ENCODE results near the gene SH2D3A. TPM values are rescaled to one million over a fixed set of nuclear protein-coding genes. Genes with fewer than 3 reads are reported as not detected.
A peak's percentile ranks its signal among the peaks of the same experiment; 100 is the strongest.
"Not testable (repeated sequence)": the region's sequence is repeated elsewhere in the genome, so short reads cannot be mapped to it uniquely, and the experiment has no call there.

Gene SH2D3A
- total RNA-seq, 2 experiments from 2014 or later: 26.4 to 28.1 TPM

DNA sequence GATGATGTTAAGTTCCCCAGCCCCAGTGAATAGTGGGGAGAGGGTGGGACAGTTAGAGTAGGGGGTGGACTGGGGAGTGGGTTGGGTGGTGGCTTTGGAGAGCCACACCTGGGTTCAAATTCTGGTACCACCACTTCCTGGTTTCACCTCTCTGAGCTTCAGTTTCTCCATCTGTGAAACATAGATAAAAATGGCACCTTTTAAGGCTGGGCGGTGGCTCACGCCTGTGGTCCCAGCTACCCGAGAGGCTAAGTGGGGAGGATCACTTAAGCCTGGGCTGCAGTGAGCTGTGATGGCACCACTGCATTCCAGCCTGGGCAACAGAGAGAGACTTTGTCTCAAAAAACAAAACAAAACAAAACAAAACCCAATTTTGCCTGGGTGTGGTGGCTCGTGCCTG lies 11.2 kb upstream of the SH2D3A start:
- peaks cover 7% of the 10 kb centered on the region for H3K9me3 Mint-ChIP-seq
- DNase-seq: no peak
- H3K27me3 Mint-ChIP-seq: no peaks in the 10 kb centered on the region
- ChIA-PET POLR2A (interaction anchor here (0.7 kb wide), 1 partner anchor 13 kb away, joined by 4 read pairs; no protein-coding TSS in a partner anchor), CTCF (interaction anchor here (0.7 kb wide), 1 partner anchor 67 kb away, joined by 3 read pairs; no protein-coding TSS in a partner anchor)
- peak overlapping the region; percentile 80 for H3K27ac Mint-ChIP-seq
- H3K4me1 Mint-ChIP-seq: peaks cover 57% of the 10 kb centered on the region
- H3K4me3 Mint-ChIP-seq: no peak overlapping the region
- H3K36me3 Mint-ChIP-seq (ENCODE audit: low read depth): peaks cover 54% of the 10 kb centered on the region

DNA sequence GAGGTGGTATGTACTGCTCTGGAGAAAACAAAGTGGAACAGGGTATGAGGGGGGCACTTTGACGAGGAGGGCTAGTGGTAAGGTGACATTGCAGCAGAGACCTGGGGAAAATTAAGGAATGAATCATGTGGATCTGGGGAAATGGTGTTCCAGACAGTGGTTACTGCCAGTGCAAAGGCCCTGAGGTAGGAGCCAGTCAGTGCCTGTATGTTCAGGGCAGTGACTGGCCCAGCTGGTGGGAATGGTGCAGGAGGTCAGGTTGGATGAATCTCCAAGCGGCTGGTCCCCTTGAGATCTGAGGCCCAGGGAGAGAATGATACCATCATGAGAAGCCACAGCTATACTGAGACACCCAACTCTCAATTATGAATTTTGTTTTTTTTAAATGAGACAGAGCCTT lies 10.2 kb upstream of the SH2D3A start:
- ChIA-PET CTCF (no interaction called here), POLR2A (no interaction called here)
- Mint-ChIP-seq H3K27ac (peak overlapping the region; percentile 80), H3K36me3 (ENCODE audit: low read depth) (peaks cover 57% of the 10 kb centered on the region), H3K9me3 (peaks cover 7% of the 10 kb centered on the region), H3K4me1 (peaks cover 56% of the 10 kb centered on the region), H3K4me3 (no peak overlapping the region), H3K27me3 (no peaks in the 10 kb centered on the region)
- no peak for DNase-seq

DNA sequence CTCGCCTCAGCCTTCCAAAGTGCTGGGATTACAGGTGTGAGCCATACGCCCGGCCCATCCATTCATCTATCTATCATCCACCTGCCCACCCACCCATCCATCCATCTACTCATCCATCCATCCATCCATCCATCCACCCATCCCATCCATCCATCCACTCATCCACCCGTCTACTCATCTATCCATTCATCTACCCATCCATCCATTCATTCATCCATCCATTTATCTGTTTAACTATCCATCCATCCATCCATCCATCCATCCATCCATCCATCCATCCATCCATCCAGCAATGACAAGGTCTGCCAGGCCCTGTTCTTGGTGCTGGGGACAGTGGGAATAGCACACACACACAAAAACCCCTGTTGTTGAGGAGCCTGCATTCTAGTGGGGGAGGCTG lies 9.8 kb upstream of the SH2D3A start:
- POLR2A ChIA-PET: no interaction called here
- no peak for DNase-seq
- Mint-ChIP-seq H3K36me3 (ENCODE audit: low read depth) (peaks cover 57% of the 10 kb centered on the region), H3K9me3 (peaks cover 7% of the 10 kb centered on the region), H3K27ac (peak overlapping the region; percentile 80), H3K4me3 (no peak overlapping the region), H3K27me3 (no peaks in the 10 kb centered on the region), H3K4me1 (peaks cover 60% of the 10 kb centered on the region)
- CTCF ChIA-PET: no interaction called here

DNA sequence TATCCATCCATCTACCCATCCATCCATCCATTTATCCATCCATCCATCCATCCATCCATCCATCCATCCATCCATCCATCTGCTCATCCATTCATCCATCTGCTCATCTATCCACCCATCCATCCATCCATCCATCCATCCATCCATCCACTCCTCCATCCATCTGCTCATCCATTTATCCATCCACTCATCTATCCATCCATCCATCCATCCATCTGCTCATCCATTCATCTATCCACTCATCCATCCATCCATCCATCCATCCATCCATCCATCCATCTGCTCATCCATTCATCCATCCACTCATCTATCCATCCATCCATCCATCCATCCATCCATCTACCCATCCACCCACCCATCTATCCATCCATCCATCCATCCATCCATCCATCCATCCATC lies 8.8 kb upstream of the SH2D3A start:
- H3K4me3 Mint-ChIP-seq, CTCF ChIA-PET, H3K9me3 Mint-ChIP-seq, DNase-seq, H3K27me3 Mint-ChIP-seq: not testable (repeated sequence)
- Mint-ChIP-seq H3K27ac (peak overlapping the region; percentile 31), H3K36me3 (ENCODE audit: low read depth) (peaks cover 47% of the 10 kb centered on the region), H3K4me1 (peaks cover 60% of the 10 kb centered on the region)
- POLR2A ChIA-PET: interaction anchor here (1.0 to 4.3 kb wide), 2 partner anchors 21 to 25 kb away, joined by 4 to 77 read pairs; no protein-coding TSS in a partner anchor

DNA sequence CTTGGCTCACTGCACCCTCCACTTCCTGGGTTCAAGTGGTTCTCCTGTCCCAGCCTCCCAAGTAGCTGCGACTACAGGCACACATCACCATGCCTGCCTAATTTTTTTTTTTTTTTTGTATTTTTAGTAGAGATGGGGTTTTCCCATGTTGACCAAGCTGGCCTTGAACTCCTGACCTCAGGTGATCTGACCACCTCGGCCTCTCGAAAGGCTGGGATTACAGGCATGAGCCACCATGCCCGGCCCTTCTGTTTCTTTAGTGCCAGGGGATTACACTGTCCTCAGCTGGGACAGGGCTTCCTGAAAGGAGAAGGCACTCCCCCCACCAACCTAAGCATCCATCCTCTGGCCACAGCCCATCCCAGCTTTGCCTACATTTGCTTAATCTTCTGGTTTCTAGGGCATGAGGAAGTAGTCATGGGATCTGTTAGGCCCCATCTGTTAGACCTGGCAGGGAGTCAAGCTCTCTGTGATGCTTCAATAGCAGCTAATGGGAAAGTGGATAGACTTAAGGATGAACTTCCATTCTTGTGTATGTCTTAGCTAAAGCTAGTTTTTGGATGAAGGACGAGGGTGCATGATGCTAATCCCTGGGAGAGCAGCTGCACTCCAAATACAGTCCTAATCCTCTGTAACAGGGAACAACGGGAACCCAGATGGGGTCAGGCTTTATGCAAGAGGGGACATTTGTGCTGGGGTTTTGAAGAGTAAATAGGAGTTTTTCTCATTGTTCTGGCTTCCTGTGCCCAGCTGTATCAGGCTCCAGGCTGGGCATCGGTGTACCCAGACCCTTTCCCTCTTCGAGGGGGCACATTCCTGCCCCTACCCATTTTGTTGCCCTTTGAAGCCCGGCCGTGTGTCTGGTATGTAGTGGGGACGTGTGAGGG lies 7.8 kb upstream of the SH2D3A start:
- Mint-ChIP-seq H3K27ac (peak overlapping the region; percentile 32), H3K4me3 (peak overlapping the region; percentile 60), H3K9me3 (peaks cover 7% of the 10 kb centered on the region), H3K27me3 (no peaks in the 10 kb centered on the region), H3K4me1 (peaks cover 61% of the 10 kb centered on the region), H3K36me3 (ENCODE audit: low read depth) (peaks cover 42% of the 10 kb centered on the region)
- ChIA-PET POLR2A (interaction anchor here (0.8 to 4.3 kb wide), 3 partner anchors 8 to 26 kb away, joined by 3 to 77 read pairs (median 4); partner anchors contain the start of gene SH2D3A), CTCF (no interaction called here)
- DNase-seq: no peak

DNA sequence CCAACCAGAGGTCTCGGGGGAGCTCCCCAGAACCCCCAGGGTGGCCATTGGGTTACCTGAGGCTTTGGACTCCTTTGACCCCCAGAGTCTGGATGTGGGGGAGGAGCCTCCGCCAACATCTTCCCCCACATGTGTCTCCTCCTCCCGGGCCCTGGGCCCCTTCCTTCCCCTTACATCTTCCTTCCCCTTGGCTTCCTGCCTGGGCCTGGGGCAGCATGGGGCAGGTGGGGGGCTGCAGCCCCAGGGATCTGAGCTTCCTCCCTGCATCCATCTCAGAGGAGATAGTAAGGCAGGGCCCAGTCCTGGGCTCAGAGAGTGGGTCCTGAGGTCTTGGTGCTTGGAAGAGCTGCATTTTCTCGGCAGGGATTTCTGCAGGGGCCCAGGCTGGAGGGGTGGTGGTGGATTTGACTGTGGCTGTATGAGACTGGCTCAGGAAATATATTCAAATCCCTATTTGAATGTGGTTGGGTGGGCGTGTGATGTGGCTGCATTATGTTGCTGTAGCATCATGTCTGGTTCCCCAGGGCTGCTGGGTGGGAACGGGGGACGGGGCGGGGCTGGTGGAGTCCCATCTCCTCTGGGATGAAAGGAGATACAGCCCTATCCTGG lies 6.2 kb upstream of the SH2D3A start:
- peak; percentile 61 for DNase-seq
- H3K4me1 Mint-ChIP-seq: peaks cover 61% of the 10 kb centered on the region
- H3K9me3 Mint-ChIP-seq: peaks cover 7% of the 10 kb centered on the region
- ChIA-PET POLR2A (interaction anchor here (0.6 to 4.3 kb wide), 16 partner anchors 8 to 1897 kb away, joined by 3 to 77 read pairs (median 4); partner anchors contain the start of gene GPR108), CTCF (interaction anchor here (0.9 to 3.8 kb wide), 7 partner anchors 27 to 257 kb away, joined by 4 to 31 read pairs (median 9); partner anchors contain the start of genes GPR108 and TRIP10)
- H3K36me3 Mint-ChIP-seq (ENCODE audit: low read depth): peaks cover 41% of the 10 kb centered on the region
- H3K27me3 Mint-ChIP-seq: no peaks in the 10 kb centered on the region
- H3K27ac Mint-ChIP-seq: peak overlapping the region; percentile 89
- H3K4me3 Mint-ChIP-seq: peak overlapping the region; percentile 91

DNA sequence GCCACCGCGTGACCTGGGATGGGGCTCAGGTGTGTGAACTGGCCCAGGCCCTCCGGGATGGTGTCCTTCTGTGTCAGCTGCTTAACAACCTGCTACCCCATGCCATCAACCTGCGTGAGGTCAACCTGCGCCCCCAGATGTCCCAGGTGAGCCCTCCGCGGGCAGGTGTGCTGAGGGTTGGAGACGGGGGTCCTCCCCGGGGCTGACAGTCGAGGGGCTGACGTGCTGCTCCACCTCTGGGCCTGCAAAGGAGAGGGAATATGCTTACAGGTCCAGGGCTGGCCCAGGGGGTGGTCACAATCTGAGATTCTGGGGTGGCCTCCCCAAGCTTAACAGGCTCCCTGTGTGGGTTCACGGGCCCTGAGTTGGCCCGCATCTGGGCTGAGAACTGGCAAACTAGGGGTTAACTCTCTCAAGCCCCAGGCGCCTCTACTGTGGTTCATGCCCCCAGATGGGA lies 5.7 kb upstream of the SH2D3A start:
- peak overlapping the region; percentile 91 for H3K4me3 Mint-ChIP-seq
- peaks cover 61% of the 10 kb centered on the region for H3K4me1 Mint-ChIP-seq
- peaks cover 7% of the 10 kb centered on the region for H3K9me3 Mint-ChIP-seq
- H3K27me3 Mint-ChIP-seq: no peaks in the 10 kb centered on the region
- POLR2A ChIA-PET: interaction anchor here (0.6 to 4.3 kb wide), 17 partner anchors 9 to 1898 kb away, joined by 3 to 77 read pairs (median 4); no protein-coding TSS in a partner anchor
- CTCF ChIA-PET: interaction anchor here (0.7 to 3.8 kb wide), 14 partner anchors 11 to 1083 kb away, joined by 3 to 31 read pairs (median 4); partner anchors contain the start of genes GPR108 and TRIP10
- peaks cover 35% of the 10 kb centered on the region for H3K36me3 Mint-ChIP-seq (ENCODE audit: low read depth)
- H3K27ac Mint-ChIP-seq: peak overlapping the region; percentile 89
- DNase-seq: no peak

DNA sequence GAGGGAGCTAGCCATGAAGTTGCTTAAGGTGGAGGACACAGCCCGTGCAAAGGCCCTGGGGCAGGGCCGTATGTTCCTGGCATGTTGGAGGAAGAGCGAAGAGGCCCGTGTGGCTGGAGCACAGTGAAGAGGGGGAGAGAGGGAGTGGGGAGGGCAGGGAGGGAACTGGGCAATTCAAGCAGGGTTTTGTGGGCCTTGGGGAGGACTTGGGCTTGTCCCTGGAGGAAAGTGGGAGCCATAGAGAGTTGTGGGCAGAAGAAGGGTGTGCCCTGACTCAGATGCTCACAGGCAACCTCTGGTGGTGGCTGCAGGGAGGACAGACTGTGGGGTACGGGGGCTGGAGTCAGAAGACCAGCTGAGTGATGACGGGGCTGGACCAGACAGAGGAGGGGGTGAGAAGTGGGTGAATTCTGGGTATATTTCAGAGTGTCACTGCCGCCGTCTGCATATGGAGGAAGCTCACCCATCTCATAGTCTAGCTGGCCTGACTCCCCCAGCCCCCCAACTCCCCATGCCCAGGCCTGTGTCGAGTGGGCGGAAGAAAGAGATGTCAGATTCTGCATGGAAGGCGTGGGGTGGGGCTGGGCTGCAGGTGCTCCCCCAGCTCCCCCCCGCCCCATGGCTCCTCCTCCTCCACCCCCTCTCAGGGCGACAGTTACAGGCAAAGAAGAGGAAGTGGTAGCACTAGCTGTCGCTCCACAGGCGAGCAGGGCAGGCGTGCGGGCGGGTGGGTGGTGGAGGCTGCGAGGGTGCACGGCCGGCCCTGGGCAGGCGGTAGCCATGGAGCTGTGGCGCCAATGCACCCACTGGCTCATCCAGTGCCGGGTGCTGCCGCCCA lies 5.0 kb upstream of the SH2D3A start, which contains the start of gene VAV1:
TSS of gene VAV1 (plus strand) at position 681 of the 838 bp plus-strand sequence. CDS start at position 781, 100 bp downstream.
- H3K27ac Mint-ChIP-seq: peak within 1 kb of the TSS; percentile 89
- no peaks in the 10 kb centered on the region for H3K27me3 Mint-ChIP-seq
- CTCF ChIA-PET: interaction anchor here (0.6 to 3.8 kb wide), 18 partner anchors 11 to 1083 kb away, joined by 3 to 31 read pairs (median 4); partner anchors contain the start of genes GPR108 and TRIP10
- H3K4me3 Mint-ChIP-seq: peak within 1 kb of the TSS; percentile 91
- POLR2A ChIA-PET: interaction anchor here (0.6 to 4.3 kb wide), 18 partner anchors 8 to 1899 kb away, joined by 3 to 77 read pairs (median 4); partner anchors contain the start of gene DENND1C
- DNase-seq: peak; percentile 88
- H3K36me3 Mint-ChIP-seq (ENCODE audit: low read depth): peaks cover 31% of the 10 kb centered on the region
- H3K9me3 Mint-ChIP-seq: peaks cover 7% of the 10 kb centered on the region
- H3K4me1 Mint-ChIP-seq: peaks cover 60% of the 10 kb centered on the region

DNA sequence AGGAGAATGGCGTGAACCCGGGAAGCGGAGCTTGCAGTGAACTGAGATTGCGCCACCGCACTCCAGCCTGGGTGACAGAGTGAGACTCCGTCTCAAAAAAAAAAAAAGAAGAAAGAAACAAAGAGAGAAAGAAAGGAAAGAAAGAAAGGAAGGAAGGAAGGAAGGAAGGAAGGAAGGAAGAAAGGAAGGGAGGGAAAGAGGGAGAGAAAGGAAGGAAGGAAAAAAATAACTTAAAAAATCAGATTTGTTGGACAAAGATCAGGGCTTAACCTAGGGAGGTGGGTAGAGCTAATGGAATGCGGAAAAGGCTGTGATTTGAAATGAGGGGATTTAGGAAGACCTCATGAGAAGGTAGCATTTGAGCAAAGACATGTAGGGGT lies 4.4 kb upstream of the SH2D3A start:
- peaks cover 59% of the 10 kb centered on the region for H3K4me1 Mint-ChIP-seq
- H3K27me3 Mint-ChIP-seq, H3K9me3 Mint-ChIP-seq, DNase-seq: not testable (repeated sequence)
- ChIA-PET POLR2A (interaction anchor here (0.8 to 4.3 kb wide), 7 partner anchors 20 to 290 kb away, joined by 3 to 77 read pairs (median 5); partner anchors contain the start of gene DENND1C), CTCF (interaction anchor here (0.6 to 3.8 kb wide), 13 partner anchors 18 to 780 kb away, joined by 3 to 31 read pairs (median 3); partner anchors contain the start of genes GPR108 and TRIP10)
- peaks cover 28% of the 10 kb centered on the region for H3K36me3 Mint-ChIP-seq (ENCODE audit: low read depth)
- H3K27ac Mint-ChIP-seq: peak overlapping the region; percentile 89
- H3K4me3 Mint-ChIP-seq: peak overlapping the region; percentile 91

DNA sequence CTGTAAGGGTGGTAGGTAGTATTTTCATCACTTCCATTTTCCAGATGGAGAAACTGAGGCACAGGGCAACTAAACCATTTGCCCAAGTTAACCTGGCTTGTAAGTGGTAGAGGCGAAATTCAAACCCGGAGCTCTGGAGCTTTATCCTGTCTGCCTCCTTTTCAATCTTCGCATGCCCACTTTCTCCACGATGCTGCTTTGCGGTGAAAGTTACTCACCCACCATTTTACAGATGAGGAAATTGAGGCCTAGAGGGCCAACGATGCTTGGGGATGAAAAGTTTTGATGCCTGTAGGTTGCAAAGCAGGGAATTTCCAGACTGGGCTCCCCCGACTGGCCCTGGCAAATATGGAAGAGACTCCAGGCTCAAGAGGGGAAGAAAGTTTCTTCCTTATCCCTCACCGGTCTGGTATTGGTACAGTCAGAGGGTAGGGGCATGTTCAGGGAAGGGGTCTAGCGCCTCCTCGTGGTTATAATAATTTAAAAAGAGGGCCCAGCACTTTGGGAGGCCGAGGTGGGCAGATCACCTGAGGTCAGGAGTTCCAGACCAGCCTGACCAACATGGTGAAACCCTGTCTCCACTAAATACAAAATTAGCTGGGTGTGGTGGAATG lies 1.9 kb upstream of the SH2D3A start:
- Mint-ChIP-seq H3K9me3 (no peaks in the 10 kb centered on the region), H3K27ac (peak overlapping the region; percentile 89), H3K4me1 (peaks cover 60% of the 10 kb centered on the region), H3K4me3 (no peak overlapping the region), H3K36me3 (ENCODE audit: low read depth) (peaks cover 14% of the 10 kb centered on the region), H3K27me3 (no peaks in the 10 kb centered on the region)
- ChIA-PET CTCF (interaction anchor here (0.6 to 2.8 kb wide), 9 partner anchors 30 to 611 kb away, joined by 3 to 18 read pairs (median 5); partner anchors contain the start of gene GPR108), POLR2A (interaction anchor here (1.4 to 3.6 kb wide), 6 partner anchors 31 to 300 kb away, joined by 3 to 35 read pairs (median 7); partner anchors contain the start of genes GPR108, TNFSF14 and ZNF557)
- DNase-seq: no peak

DNA sequence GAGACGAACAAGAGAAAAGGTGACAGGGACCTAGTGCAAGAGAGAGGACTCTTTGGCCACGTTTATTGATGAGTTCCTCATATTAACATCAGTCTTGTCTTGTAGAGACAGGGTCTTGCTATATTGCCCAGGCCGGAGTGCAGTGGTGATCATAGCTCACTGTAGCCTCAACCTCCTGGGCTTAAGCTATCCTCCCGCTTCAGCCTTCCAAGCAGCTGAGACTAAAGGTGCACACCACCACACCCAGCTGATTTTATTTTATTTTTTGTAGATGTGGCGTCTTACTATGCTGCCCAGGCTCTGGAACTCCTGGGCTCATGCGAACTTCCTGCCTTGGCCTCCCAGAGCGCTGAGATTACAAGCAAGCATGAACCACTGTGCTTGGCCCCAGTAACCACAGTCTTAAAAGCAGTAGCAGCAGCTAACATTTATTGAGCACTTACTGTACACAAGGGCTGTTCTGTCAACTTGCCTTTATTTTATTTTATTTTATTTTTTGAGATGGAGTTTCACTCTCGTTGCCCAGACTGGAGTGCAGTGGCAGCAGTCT lies 1.1 kb upstream of the SH2D3A start:
- H3K27me3 Mint-ChIP-seq: no peaks in the 10 kb centered on the region
- H3K4me1 Mint-ChIP-seq: peaks cover 54% of the 10 kb centered on the region
- ChIA-PET POLR2A (interaction anchor here (1.4 to 3.6 kb wide), 6 partner anchors 30 to 301 kb away, joined by 3 to 35 read pairs (median 7); partner anchors contain the start of genes GPR108, TNFSF14 and ZNF557), CTCF (interaction anchor here (0.6 to 2.8 kb wide), 8 partner anchors 13 to 610 kb away, joined by 3 to 18 read pairs (median 7); partner anchors contain the start of gene GPR108)
- H3K36me3 Mint-ChIP-seq (ENCODE audit: low read depth): peaks cover 9% of the 10 kb centered on the region
- H3K4me3 Mint-ChIP-seq: peak overlapping the region; percentile 88
- H3K9me3 Mint-ChIP-seq: no peaks in the 10 kb centered on the region
- peak; percentile 32 for DNase-seq
- H3K27ac Mint-ChIP-seq: peak overlapping the region; percentile 89

Data from activated CD4-positive, alpha-beta memory T cell treated with anti-CD3 and anti-CD28 coated beads, Interleukin-2, amount 10 ng/mL, durations not matched to agents 7 days and 5 days (primary cell).